NCI-H226 (cell line): ENCODE data around the gene IGFLR1.

Experiments
- DNase-seq: peaks from one replicate; pipeline ENCODE4 v3.0.0-alpha.2; 2015

Gene IGFLR1

GRCh38 chr19:35755550-35756376 lies 13.5 kb upstream of the IGFLR1 start:
- no peak for DNase-seq

- no peak for DNase-seq
Observed at GRCh38 chr19:35755131-35755549, 12.9 kb upstream of the IGFLR1 start.

- DNase-seq, result no peak
Observed at GRCh38 chr19:35754370-35755130, 12.3 kb upstream of the IGFLR1 start.

GRCh38 chr19:35753634-35754369 lies 11.6 kb upstream of the IGFLR1 start:
- no peak for DNase-seq

GRCh38 chr19:35752746-35753350 lies 10.6 kb upstream of the IGFLR1 start:
- DNase-seq, result no peak

- no peak for DNase-seq
Observed at GRCh38 chr19:35751839-35752745, 9.8 kb upstream of the IGFLR1 start.

- DNase-seq, result no peak
Observed at GRCh38 chr19:35750167-35750566, 7.9 kb upstream of the IGFLR1 start.

GRCh38 chr19:35748106-35749020 lies 6.1 kb upstream of the IGFLR1 start, which contains the start of gene LIN37:
LIN37 (plus strand) TSS chr19:35748576; CDS start chr19:35748725, 149 bp downstream.
- peak; percentile 98 for DNase-seq

GRCh38 chr19:35746531-35746930 lies 4.3 kb upstream of the IGFLR1 start:
- no peak for DNase-seq

GRCh38 chr19:35746087-35746462 lies 3.8 kb upstream of the IGFLR1 start:
- no peak for DNase-seq

- peak; percentile 97 for DNase-seq
Observed at GRCh38 chr19:35745328-35746086, 3.3 kb upstream of the IGFLR1 start, which contains the start of the genes PSENEN and U2AF1L4. PSENEN (plus strand) TSS chr19:35745651; CDS start chr19:35745931, 280 bp downstream. U2AF1L4 (minus strand) TSS chr19:35745418; CDS start chr19:35745391, 27 bp downstream.

- DNase-seq, result peak; percentile 90
Observed at GRCh38 chr19:35744430-35745327, 2.4 kb upstream of the IGFLR1 start.

- DNase-seq, result no peak
Observed at GRCh38 chr19:35743640-35744429, 1.6 kb upstream of the IGFLR1 start.

GRCh38 chr19:35741203-35741515 lies 1.1 kb downstream of the IGFLR1 start:
- DNase-seq, result no peak

- DNase-seq, result peak; percentile 97
Observed at GRCh38 chr19:35740423-35741202, 1.6 kb downstream of the IGFLR1 start.

- DNase-seq, result no peak
Observed at GRCh38 chr19:35740108-35740422, 2.2 kb downstream of the IGFLR1 start.
